Neuronal stem cell (in vitro differentiated cells): ENCODE results near the gene SNX33.
"Not testable (repeated sequence)": the region's sequence is repeated elsewhere in the genome, so short reads cannot be mapped to it uniquely, and the experiment has no call there.

Experiments used
- DNase-seq: peaks from one replicate; pipeline ENCODE4 v3.0.0-alpha.2; 2013; ENCODE audit warnings: low spot score
- H2AFZ ChIP-seq: one replicate; pipeline ENCODE4 v1.6.1; 2013; ENCODE audit warnings: mild to moderate bottlenecking, low read length, inconsistent platforms
- H2AK5ac ChIP-seq: 2 replicates; pipeline ENCODE4 v1.6.1; 2013; ENCODE audit warnings: low read depth, mild to moderate bottlenecking, inconsistent platforms, low read length, moderate library complexity, mixed read lengths
- H2BK120ac ChIP-seq: 2 replicates; pipeline ENCODE4 v1.6.1; 2013; ENCODE audit warnings: low read depth, mild to moderate bottlenecking, inconsistent platforms, low read length, moderate library complexity, mixed read lengths
- H2BK12ac ChIP-seq: one replicate; pipeline ENCODE4 v1.6.1; 2013; ENCODE audit warnings: low read length, inconsistent platforms
- H2BK15ac ChIP-seq: 2 replicates; pipeline ENCODE4 v1.6.1; 2013; ENCODE audit warnings: mild to moderate bottlenecking, low read length, inconsistent platforms, mixed read lengths
- H2BK5ac ChIP-seq: one replicate; pipeline ENCODE4 v1.6.1; 2013; ENCODE audit warnings: inconsistent platforms, mild to moderate bottlenecking, low read length, moderate library complexity
- H3K14ac ChIP-seq: one replicate; pipeline ENCODE4 v1.6.1; 2013; ENCODE audit warnings: low read length, inconsistent platforms
- H3K18ac ChIP-seq: 2 replicates; pipeline ENCODE4 v1.6.1; 2013; ENCODE audit warnings: low read length, inconsistent platforms
- H3K23ac ChIP-seq: 2 replicates; pipeline ENCODE4 v1.6.1; 2013; ENCODE audit warnings: low read depth, mild to moderate bottlenecking, mixed read lengths, low read length, inconsistent platforms; ENCODE audit not compliant: poor library complexity
- H3K27ac ChIP-seq: replicated peaks from 3 replicates; pipeline ENCODE4 v1.5.1; 2013; ENCODE audit warnings: low read length, inconsistent platforms
- H3K27me3 ChIP-seq, 3 experiments: 2 replicates each; pipeline ENCODE4 v1.6.1; 2013; ENCODE audit warnings: low read length in 3 of 3, mild to moderate bottlenecking in 2 of 3, inconsistent platforms in 1 of 3, low read depth in 1 of 3, mixed read lengths in 1 of 3, moderate library complexity in 1 of 3; ENCODE audit not compliant: control insufficient read depth in 3 of 3, insufficient read depth in 3 of 3
- H3K36me3 ChIP-seq, 2 donors: replicated peaks in 1 of 2; 2 replicates each; pipeline ENCODE4 v1.6.1; 2013; ENCODE audit warnings: low read length in 2 of 2; ENCODE audit not compliant: control insufficient read depth in 2 of 2, insufficient read depth in 2 of 2
- H3K4ac ChIP-seq: 2 replicates; pipeline ENCODE4 v1.6.1; 2013; ENCODE audit warnings: inconsistent platforms, mild to moderate bottlenecking, low read length, moderate library complexity
- H3K4me1 ChIP-seq, 2 donors: 1 replicate in 1 of 2; 2 replicates in 1 of 2; pipeline ENCODE4 v1.6.1; 2013; ENCODE audit warnings: low read length in 2 of 2, low read depth in 1 of 2; ENCODE audit not compliant: control insufficient read depth in 2 of 2, insufficient read depth in 1 of 2
- H3K4me2 ChIP-seq: one replicate; pipeline ENCODE4 v1.6.1; 2013; ENCODE audit warnings: mild to moderate bottlenecking, low read length, inconsistent platforms; ENCODE audit not compliant: insufficient read depth, poor library complexity, severe bottlenecking
- H3K4me3 ChIP-seq, 2 donors: 2 replicates each; pipeline ENCODE4 v1.5.1; 2013; ENCODE audit warnings: low read length in 2 of 2, mild to moderate bottlenecking in 2 of 2, inconsistent platforms in 1 of 2, moderate library complexity in 1 of 2
- H3K79me1 ChIP-seq: one replicate; pipeline ENCODE4 v1.6.1; 2013; ENCODE audit warnings: low read depth, mild to moderate bottlenecking, inconsistent platforms, low read length, moderate library complexity
- H3K9ac ChIP-seq: one replicate; pipeline ENCODE4 v1.6.1; 2013; ENCODE audit warnings: mild to moderate bottlenecking, low read depth, low read length, inconsistent platforms; ENCODE audit not compliant: poor library complexity
- H3K9me3 ChIP-seq, 2 donors: replicated peaks in 1 of 2; 2 replicates each; pipeline versions ENCODE3 to v1.6.1; 2013; ENCODE audit warnings: low read length in 2 of 2, mild to moderate bottlenecking in 2 of 2, inconsistent platforms in 1 of 2, low read depth in 1 of 2, mixed read lengths in 1 of 2, moderate library complexity in 1 of 2; ENCODE audit not compliant: control insufficient read depth in 2 of 2, insufficient read depth in 1 of 2
- H4K8ac ChIP-seq: one replicate; pipeline ENCODE4 v1.6.1; 2013; ENCODE audit warnings: low read depth, mild to moderate bottlenecking, inconsistent platforms, low read length, moderate library complexity
- H4K91ac ChIP-seq: one replicate; pipeline ENCODE4 v1.6.1; 2013; ENCODE audit warnings: low read length, low read depth, mild to moderate bottlenecking, inconsistent platforms; ENCODE audit not compliant: poor library complexity
- WGBS, 2 donors: extraction: QIAGEN DNeasy Blood & Tissue Kit; methylation state at CpG; one replicate each; pipeline ENCODE4 v1.1.7; 2013; ENCODE audit warnings: missing lambda C conversion rate in 2 of 2, mixed read lengths in 1 of 2; ENCODE audit not compliant: insufficient read length in 2 of 2, insufficient replicate concordance in 1 of 2; ENCODE audit errors: extremely low coverage in 2 of 2; 5-methylcytosine and 5-hydroxymethylcytosine counted together

The SNX33 gene

GRCh38 chr15:75709458-75709857, 61.7 kb downstream of the SNX33 start:
- H3K9ac ChIP-seq, H4K8ac ChIP-seq, H2BK120ac ChIP-seq, H2AK5ac ChIP-seq, H3K4me2 ChIP-seq, H4K91ac ChIP-seq, H3K4me3 ChIP-seq, H3K4ac ChIP-seq, H3K9me3 ChIP-seq, H3K18ac ChIP-seq, H3K23ac ChIP-seq, H2BK15ac ChIP-seq, H3K79me1 ChIP-seq, H3K27ac ChIP-seq, H3K14ac ChIP-seq, H2AFZ ChIP-seq, DNase-seq, H2BK5ac ChIP-seq, H3K36me3 ChIP-seq: not testable (repeated sequence)
- H3K4me1 ChIP-seq, result peaks cover 6 to 14% of the 10 kb centered on the region in 2 donors
- peaks cover 0 to 23% (median 16%) of the 10 kb centered on the region in 3 experiments for H3K27me3 ChIP-seq
- no CpG with 5 or more reads among the region's 15 CpGs for WGBS, 2 donors
- H2BK12ac ChIP-seq, result peak overlapping the region; percentile 41

- not testable (repeated sequence) for H3K36me3 ChIP-seq, DNase-seq, H2BK120ac ChIP-seq, H3K27ac ChIP-seq, H2BK15ac ChIP-seq, H3K4me3 ChIP-seq, H3K79me1 ChIP-seq, H2AK5ac ChIP-seq, H3K14ac ChIP-seq, H3K4ac ChIP-seq, H2BK12ac ChIP-seq, H3K9ac ChIP-seq, H3K9me3 ChIP-seq, H2AFZ ChIP-seq, H4K8ac ChIP-seq, H4K91ac ChIP-seq, H3K4me2 ChIP-seq, H2BK5ac ChIP-seq, H3K18ac ChIP-seq, H3K23ac ChIP-seq
- peaks cover 0 to 23% (median 16%) of the 10 kb centered on the region in 3 experiments for H3K27me3 ChIP-seq
- whole genome bisulfite sequencing, 2 donors, result no CpG with 5 or more reads among the region's 5 CpGs
- peaks cover 6 to 11% of the 10 kb centered on the region in 2 donors for H3K4me1 ChIP-seq
These were observed 63.2 kb downstream of the SNX33 start for GRCh38 chr15:75710874-75711273.

DNA sequence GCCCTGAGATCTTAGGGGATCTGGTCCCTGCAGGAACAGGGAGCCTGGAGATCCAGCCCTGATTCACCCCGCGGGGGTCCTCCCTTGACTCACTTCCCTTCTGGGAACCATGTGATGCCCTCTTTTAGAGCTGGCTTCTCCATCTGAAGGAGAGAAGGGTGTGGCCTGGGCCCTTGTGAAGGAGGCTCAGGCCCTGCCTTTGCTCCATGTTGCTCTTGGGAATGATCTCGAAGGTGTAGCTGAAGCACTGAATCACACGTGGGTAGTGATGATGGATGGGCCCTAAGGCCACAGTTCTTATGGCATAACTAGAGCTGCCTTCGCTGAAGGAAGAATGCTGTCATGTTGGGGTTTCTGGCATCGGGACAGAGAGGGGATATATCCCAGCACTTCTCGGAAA, 63.8 kb downstream of the SNX33 start:
- not testable (repeated sequence) for H3K4ac ChIP-seq, H2BK15ac ChIP-seq, H3K18ac ChIP-seq, H4K8ac ChIP-seq, H2BK120ac ChIP-seq, H4K91ac ChIP-seq, H2AK5ac ChIP-seq, H3K9ac ChIP-seq, H3K79me1 ChIP-seq, H3K27ac ChIP-seq, H3K4me3 ChIP-seq, H3K23ac ChIP-seq, H2AFZ ChIP-seq, H3K4me2 ChIP-seq, H3K14ac ChIP-seq, H2BK5ac ChIP-seq, DNase-seq, H2BK12ac ChIP-seq, H3K4me1 ChIP-seq, H3K36me3 ChIP-seq, H3K9me3 ChIP-seq
- no CpG with 5 or more reads among the region's 7 CpGs for WGBS, 2 donors
- H3K27me3 ChIP-seq, result peaks cover 0 to 23% (median 16%) of the 10 kb centered on the region in 3 experiments
